ENCODE results near the gene SMIM24.
"Not testable (repeated sequence)": the region's sequence is repeated elsewhere in the genome, so short reads cannot be mapped to it uniquely, and the experiment has no call there.

The SMIM24 gene

DNA sequence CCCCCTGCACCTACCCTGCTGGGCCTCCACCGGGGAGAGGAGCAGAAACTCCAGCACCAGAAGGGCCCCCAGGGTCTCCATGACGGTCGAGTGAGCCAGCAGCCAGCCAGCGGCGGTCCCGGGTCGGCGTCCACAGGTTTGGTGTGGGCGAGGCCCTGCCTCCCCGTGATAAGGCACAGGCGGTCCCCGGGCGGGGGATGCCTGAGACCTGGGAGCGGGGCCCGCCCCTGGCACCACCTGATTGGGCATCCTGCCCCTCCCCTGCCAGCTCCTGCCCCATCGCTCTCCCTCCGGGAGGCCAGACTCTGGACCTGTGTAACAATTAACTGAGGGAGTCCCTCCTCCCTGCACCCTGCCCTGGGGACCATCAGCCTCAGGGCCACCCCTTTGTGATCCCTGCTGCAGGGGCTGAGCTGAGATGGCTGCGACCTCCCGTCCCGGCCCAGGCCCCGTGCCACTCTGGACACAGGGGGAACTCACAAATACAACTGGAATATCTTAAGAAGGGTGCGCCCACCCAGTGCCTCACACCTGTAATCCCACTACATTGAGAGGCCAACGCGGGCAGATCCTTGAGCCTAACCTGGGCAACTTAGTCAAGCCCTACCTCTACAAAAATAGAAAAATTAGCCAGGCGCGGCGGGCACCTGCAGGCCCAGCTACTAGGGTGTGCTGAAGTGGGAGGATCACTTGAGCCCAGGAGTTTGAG is at the start of gene SMIM24:
Gene SMIM24 (minus strand): TSS at position 143 of the 709 bp plus-strand sequence. CDS start 62 bp downstream, at position 81.
- no peak for DNase-seq (ENCODE audit: low spot score)

DNA sequence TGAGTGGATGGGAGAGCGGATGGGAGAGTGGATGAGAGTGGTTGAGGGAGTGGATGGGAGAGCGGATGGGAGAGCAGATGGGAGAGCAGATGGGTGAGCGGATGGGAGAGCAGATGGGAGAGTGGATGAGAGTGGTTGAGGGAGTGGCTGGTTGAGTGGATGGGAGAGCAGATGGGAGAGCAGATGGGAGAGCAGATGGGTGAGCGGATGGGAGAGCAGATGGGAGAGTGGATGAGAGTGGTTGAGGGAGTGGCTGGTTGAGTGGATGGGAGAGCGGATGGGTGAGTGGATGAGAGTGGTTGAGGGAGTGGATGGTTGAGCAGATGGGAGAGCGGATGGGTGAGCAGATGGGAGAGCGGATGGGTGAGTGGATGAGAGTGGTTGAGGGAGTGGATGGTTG is 49.0 kb upstream of the SMIM24 start:
- DNase-seq (ENCODE audit: low spot score) = not testable (repeated sequence)

DNA sequence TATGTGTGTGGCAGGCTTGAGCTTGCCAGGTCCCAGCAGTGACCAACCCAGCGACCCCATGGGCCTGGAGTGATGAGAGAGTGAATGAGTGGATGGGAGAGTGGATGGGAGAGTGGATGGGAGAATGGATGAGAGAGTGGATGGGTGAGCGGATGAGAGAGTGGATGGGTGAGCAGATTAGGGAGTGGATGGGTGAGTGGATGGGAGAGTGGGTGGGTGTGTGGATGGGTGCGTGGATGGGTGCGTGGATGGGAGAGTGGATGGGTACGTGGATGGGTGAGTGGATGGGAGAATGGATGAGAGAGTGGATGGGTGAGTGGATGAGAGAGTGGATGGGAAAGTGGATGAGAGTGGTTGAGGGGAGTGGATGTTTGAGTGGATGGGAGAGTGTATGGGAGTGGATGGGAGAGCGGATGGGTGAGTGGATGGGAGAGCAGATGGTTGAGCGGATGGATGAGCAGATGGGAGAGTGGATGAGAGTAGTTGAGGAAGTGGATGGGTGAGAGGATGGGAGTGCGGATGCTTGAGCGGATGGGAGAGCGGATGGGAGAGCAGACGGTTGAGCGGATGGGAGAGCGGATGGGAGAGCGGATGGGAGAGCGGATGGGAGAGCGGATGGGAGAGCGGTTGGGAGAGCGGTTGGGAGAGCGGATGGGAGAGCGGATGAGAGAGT is 48.4 kb upstream of the SMIM24 start:
- no peak for DNase-seq (ENCODE audit: low spot score)

DNA sequence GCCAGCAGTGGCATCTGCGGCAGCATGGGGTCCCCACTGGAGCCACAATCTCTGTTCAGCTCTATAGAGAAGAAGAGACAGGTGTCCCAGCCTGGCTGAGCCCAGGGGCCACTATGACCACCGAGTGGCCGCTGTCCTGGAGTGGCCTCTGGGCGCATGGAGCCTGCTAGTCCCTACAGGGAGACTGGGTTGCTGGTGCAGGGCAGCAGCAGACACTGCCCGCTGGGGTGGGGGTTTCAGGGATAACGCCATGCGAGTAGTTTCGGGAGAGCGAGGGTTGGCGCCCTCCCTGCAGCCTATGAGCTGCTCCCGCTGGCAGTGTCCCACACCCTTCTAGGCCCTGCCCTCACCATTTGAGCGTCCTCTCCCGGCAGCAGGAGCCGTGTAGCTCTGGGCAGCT is 47.8 kb upstream of the SMIM24 start:
- no peak for DNase-seq (ENCODE audit: low spot score)

DNA sequence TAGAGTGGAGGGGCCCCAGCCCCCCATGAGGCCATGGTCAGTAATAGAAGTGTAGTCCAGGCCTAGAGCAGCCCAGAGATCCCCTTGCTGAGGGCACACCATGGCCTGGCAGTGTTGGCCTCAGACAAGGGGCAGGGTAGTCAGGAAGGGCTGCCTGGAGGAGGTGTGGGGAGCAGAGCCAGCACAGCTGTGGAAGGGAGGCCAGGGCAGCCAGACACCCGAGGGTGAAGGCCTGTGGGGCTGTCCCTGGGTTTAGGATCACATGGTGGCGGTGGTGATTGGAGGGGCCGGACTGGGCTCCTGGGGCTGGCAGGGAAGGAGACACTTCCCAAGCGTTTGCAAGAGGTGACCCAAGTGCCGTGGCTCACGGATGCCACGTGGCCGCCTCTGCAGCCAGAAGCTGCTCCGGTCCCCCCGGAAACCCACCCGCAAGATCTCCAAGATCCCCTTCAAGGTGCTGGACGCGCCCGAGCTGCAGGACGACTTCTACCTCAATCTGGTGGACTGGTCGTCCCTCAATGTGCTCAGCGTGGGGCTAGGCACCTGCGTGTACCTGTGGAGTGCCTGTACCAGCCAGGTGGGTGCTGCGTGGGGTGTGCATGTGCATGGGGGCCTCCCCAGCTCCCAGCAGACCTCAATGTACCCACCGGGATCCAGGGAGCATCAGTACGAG is 47.0 kb upstream of the SMIM24 start:
- no peak for DNase-seq (ENCODE audit: low spot score)

DNA sequence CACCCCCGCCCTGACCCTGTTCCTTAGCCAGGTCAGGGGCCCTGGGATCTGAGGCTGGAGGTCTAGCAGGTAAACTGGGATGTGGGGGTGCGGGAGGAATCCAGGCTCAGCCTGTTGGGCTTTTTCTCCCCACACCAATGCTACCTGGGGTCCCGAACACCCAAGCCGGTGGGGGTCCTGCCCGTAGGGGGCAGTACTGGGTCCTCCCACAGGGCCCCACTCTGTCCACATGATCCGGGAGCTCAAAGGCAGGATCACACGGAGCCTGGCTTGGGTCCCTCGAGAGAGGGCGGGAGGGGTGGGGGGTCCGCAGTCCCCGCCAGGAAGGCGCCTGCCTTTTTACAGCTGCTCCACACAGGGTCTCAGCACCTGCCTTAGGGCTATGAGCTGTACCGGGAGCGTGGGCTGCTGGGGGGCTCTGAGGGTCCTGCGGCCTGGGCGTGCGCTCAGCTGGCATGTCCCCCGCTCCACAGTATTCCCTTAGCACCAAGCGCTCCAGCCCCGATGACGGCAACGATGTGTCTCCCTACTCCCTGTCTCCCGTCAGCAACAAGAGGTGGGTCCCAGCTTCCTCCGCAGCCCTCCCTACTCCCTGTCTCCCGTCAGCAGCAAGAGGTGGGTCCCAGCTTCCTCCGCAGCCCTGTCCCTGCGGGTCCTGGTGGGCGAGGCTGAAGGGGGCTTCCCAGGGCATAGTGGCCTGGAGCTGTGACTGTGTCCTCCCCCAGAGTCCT is 46.3 kb upstream of the SMIM24 start:
- DNase-seq (ENCODE audit: low spot score) = no peak

DNA sequence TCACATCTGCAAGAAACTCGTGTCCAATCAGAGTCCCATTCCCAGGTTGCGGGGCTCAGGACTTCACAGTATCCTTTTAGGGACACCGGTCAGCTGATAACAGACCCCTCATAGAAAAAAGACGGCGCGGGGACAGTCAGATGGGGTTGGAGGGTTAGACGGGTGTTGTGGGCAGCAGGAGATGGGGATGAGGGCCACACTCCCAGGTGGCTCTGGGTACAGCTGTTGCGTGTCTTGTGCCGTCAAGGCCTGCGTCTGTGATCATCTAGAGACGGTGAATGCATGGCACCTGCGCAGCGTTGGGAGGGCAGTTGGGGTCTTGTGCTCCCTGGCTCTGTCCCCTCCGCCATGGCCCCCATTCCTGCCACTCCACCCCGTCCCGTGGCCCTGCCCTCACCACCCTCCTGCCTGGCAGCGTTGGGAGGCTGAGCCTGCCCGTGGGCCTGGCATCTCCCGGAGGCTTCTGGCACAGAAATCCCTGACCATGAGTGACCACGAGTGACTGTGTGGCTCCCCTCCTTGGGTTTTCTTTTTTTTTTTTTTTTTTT is 44.7 kb upstream of the SMIM24 start:
- no peak for DNase-seq (ENCODE audit: low spot score)

DNA sequence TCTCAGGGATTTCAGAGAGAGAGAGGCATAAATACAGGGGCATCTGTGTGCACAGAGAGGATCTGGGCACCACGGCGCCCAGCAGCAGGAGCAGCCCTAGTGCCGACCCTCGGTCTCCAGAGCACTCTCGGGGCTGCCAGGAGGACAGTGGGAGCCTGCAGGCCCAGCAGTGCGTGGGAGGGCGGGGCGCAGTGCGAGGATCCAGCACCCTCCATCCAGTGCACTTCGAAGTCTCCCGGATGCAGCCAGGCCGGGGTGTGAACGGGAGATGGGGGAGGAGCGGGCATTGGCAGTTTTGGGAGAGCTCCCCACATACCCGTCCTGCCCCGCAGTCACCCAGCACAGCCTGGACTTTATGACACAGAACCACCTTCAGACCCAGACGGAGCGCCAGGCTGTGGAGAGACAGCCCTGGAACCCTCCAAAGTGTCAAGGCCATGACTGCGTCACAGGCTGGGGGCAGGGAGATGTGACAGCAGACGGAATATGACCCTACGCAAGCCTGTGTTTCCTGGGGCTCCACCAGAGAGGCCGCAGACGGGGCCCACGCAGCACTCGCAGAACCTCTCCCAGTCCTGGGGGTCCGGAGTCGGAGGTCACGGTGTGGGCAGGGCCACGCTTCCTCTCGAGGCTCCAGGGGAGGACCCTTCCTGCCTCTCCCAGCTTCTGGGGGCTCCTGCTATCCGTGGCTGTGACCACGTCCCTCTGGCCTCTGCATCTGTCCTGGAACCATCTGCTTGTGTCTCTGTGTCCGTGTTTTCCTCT is 43.9 kb upstream of the SMIM24 start:
- no peak for DNase-seq (ENCODE audit: low spot score)

DNA sequence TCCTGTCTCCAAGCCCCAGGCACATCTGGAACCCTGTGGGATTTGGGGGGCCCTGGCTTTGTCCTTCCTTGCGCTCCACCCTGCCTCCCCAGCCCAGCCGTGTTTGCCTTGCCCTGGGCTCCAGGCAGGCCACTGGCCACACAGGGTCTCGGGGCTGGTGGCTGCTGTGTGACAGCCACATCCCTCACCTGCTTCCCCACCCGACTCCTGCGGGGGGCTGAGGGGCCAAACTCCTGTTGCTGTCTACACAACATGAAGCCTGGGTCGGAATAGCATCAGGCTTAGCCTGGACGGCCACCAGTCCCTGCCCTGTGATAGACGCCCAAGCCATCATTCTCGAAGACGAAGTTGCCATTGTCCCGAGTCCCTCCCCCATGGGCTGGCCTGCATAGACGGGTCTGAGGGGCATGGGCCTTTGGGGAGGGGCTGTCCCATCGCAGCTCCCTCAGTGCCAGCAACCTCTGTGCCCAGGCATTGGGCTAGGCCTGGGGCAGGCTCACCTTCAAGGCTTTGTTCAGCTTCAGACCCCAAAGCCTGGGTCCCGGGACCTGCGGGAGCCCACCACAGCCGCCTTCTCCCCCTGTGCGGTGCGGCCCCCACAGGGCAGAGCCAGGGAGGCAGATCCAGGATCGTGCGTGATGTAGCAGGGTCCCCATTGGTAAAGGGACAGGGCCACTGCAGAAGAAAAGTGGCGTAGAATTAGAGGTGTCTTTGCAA is 43.2 kb upstream of the SMIM24 start:
- no peak for DNase-seq (ENCODE audit: low spot score)

DNA sequence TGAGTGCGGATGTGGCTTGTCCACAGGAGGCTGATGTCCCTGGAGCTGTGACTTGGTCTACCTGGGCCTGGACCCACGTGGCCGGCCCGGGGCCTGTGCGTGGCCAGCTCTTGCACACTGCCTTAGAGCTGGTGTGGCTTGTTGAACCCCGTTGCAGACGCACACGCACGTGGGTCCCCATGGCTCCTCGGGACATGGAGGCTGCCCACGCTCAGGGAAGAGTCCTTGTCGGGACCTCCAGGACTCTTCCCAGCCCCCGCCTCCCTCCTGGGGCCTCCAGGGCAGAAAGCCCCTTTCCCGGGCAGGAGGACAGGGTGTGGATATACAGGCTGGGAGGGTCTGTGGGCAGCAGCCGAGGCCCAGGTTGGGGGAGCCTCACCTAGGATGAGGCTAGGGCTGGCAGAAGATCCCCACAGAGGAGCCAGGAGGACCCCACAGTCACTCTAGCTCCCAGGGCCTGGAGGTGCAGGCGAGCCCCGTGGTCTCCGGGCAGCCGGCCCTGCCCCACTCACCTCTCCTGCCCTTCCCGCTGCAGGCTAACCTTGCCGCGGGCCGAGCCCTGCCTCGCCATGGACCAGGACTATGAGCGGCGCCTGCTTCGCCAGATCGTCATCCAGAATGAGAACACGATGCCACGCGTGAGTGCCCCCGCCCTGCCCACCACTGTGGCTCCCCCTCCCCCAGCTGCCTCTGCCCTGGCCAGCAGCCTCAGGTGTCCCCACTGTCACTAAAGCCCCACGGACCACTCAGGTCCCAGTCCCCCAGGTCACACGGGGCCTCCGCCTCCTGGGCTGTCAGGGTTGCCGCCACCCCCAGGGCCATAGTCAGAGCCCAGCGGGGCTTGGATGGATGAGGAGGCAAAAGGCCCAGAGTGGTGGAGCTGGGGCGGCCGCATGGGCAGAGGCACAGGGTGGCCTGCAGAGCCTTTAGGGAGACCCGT is 42.4 kb upstream of the SMIM24 start:
- DNase-seq (ENCODE audit: low spot score) = no peak

DNA sequence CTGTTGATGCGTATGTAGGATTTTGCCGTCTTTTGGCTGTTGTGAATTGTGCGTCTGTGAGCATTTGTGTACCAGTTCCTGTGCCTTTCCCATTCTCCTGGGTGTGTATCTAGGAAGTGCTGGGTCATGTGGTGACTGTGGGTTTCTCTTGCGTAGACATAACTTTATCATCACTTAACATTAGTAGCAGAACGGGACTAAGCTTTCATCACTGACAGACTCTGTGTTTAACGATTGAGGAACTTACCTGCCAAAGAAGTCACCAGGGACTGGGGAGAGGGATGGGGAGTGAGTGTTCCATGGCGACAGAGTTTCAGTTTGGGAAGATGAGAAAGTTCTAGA is 40.8 kb upstream of the SMIM24 start:
- no peak for DNase-seq (ENCODE audit: low spot score)

DNA sequence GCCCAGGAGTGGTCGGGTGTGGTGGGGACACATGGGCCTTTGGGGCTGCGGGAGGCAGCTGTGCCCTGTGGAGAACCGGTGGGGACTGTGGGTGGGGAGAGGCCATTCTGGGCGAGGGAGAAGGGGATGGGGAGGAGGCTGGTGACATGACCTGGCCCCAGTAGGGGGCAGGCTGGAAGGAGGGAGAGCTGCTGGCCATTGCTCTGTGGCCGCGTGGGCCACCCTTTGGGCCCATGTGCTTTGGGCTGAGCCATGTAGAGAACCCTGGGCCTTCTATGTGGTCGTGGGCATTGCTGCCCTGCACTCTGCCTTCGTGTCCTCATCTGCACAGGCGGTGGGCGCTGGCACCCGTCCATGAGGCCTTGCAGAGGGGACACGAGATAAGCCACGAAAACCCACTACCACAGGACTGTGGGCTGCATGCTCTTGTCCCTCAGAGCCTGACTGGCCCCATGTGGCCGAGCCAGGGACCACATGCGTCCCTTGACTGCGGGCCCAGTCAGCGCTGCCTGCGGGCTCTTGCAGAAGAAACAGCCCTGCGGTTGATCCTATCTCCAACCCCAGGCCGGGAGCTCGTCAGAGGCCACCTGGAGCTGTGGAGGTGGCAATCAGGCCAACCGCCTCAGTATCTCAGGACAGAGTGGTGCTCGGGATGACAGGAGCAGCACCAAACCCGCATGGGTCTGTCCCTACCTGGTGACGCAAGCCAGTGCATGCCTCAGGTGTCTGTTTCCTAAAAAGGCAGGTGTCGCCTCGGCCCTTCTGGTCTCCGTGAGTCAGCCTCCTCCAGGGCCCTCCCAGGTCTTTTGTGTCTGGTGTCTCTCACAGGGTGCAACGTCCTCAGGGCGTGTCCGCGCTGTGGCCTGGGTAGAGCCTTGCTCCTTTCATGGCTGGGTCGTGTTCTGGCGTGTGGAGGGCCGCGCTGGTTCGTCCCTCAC is 40.1 kb upstream of the SMIM24 start:
- DNase-seq (ENCODE audit: low spot score) = no peak

DNA sequence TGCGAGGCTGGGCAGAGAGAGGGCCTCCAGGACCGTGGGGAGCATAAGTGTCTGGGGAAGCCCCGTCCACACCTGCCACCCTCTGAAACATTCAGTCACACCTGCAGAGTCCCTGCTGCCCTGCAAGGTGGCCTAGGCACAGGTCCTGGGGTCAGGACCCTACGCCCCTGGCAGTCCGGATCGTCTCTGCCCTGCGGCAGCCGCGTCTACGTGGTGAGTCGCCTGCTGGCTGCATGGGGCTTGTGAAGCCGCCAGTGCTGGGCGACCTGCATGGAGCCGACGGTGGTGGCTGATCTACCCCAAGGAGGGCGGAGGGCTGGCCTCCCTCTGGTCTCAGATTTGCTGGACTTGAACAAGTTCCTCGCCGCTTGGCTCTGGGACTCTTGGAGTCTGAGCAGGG is 38.8 kb upstream of the SMIM24 start:
- no peak for DNase-seq (ENCODE audit: low spot score)

DNA sequence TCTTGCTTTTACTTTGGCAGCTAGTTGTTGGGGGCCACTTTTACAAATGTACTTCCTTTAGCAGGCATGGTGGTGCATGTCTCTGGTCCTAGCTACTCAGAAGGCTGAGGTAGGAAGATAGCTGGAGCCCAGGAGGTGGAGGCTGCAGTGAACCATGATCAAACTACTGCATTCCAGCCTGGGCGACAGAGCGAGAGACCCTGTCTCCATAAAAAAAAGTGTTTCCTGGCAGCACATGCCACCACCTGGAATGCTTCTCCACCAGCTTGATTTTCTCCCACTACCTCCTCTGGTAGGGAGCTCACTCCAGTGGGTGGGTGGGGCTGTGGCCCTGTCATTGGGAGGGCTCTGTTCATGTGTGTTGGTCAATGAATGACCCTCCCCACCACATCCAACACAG is 38.3 kb upstream of the SMIM24 start:
- no peak for DNase-seq (ENCODE audit: low spot score)

DNA sequence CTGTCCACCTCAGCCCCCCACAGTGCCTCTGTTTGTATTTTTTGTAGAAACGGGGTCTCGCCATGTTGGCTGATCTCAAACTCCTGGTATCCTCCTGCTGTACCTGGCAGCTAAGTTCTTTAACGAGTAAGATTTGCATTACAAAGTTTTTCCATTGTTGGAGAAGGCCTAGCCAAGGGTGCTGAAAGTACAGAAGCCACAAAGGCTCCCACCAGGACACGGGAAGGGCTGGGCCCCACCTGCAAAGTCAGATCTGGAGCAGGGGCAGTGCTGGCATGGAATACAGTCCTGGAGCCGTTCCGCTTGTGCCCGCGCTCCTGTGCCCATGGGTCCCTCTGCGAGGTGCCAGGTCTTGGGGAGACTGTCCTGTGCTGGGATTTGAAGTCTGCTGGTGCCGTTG is 37.9 kb upstream of the SMIM24 start:
- DNase-seq (ENCODE audit: low spot score) = no peak

DNA sequence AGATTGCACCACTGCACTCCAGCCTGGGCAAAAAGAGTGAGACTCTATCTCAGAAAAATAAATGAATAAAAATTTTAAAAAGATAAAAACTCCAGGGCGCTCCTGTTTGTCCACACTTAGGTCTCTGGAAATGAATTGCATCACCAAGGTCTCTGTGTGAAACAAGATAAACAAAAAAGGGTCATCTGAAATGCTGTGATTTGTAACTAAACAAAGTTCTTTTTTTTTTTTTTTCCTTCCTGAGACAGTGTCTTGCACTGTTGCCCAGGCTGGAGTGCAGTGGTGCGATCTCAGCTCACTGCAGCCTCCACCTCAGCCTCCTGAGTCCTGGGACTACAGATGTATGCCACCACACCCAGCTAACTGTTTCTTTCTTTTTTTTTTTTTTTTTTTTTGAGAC is 37.3 kb upstream of the SMIM24 start:
- DNase-seq (ENCODE audit: low spot score) = no peak

DNA sequence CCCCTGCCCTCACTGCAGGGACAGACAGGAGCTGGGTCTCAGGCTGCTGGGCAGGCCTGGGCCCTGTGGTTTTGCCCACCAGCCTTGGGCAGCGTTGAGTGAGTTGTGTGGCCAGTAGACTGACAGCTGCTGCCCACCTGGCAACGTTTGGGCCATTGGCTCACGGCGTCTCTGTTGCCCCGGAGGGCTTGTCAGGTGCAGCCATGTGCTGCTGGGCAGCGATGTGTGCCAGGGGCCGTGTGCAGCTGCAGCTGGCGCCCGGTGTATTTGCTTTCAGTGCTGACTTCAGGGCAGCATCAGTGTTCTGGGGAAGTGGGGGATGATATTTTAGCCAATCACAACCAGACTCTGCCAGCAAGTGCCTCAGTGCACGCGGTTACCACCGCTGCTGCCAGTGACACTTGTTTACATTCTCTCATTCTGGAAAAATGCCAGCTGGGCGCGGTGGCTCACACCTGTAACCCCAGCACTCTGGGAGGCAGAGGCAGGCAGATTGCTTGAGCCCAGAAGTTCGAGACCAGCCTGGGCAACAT is 36.4 kb upstream of the SMIM24 start:
- DNase-seq (ENCODE audit: low spot score) = peak; percentile 56

DNA sequence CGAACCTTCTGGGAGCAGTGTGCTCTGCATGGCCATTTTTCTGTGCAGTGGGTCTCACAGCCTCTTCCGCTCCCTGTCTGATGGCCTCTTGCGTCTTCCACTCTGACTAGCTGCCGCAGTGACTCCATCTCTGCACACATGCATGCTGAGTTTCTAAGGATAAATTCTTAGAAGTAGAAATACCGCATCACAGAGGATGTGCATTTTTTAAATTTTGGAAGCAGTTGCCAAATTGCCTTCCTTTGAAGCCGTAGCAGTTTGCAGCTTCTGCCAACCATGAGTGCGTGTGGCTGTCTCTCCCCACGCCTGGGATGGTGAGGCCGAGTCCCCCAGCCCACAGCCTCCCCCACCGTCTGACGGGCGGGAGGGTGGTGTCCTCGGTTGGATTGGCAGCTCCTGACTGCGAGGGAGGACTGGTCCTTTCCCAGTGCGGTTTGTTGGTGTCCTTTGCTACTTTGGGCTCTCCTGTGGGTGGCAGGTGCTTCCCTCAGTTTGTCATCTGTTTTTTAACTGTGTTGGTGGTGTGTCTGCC is 35.6 kb upstream of the SMIM24 start:
- DNase-seq (ENCODE audit: low spot score) = no peak
